DMS114 treated with DMSO at 0.1 percent for 48 hours (cell line): ENCODE results near the gene CDH4.

Source experiments
- DNase-seq: peaks from one replicate; lab custom pipeline; 2025; ENCODE audit not compliant: unreplicated experiment; lab: John Stamatoyannopoulos, UW

CDH4 gene

DNA sequence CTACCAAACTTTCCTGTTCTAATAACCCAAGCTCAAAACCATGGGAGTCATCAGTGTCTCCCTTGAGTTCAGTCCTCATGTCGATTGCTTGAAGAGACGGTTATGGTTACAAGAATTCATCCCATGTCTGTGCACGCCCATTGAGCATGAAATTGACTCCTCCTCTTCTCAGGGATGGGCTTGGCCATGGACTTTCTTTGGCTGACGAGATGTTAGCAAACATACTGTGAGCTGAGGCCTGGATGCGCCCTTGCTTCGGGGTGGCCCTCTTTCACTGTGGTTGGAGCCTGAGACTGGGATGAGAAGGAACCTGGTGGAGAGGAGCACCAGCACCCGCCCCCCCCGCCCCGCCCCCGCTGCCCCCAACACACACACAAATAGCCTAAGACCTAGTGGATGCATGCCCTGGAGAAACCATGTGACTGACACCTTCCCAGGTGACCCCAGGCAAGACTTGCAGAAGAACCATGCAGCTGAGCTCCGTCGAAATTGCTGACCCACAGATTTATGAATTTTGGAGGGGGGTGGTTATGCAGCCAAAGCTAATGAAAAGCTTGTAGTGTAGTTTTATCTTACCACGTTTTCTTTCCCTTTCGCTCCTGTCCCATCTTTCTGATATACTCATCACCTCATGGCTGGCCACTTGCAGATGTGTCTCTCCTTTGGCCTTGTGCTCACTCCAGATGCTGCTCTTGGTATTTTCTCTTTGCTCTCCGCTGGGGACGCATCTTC lies 231.4 kb downstream of the CDH4 start:
- DNase-seq, result no peak

DNA sequence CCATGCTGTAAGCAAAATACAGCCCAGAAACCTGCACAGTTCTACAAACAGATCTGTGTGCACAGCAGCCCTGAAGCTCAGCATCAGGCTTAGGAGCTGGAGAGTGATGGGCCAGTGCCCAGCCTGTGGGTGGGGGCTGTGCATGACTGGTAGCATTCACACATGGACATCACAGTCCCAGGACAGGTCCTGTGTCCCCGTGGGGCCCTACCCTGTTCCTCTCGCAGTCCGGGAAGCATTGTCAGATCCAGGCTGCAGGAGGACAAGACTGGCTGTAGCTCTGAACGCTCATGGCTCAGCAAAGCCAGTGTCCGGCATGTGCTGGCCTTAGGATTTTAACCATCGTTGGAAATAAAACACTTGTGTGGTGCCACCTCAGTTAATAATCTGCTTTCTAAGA lies 234.1 kb downstream of the CDH4 start:
- no peak for DNase-seq

DNA sequence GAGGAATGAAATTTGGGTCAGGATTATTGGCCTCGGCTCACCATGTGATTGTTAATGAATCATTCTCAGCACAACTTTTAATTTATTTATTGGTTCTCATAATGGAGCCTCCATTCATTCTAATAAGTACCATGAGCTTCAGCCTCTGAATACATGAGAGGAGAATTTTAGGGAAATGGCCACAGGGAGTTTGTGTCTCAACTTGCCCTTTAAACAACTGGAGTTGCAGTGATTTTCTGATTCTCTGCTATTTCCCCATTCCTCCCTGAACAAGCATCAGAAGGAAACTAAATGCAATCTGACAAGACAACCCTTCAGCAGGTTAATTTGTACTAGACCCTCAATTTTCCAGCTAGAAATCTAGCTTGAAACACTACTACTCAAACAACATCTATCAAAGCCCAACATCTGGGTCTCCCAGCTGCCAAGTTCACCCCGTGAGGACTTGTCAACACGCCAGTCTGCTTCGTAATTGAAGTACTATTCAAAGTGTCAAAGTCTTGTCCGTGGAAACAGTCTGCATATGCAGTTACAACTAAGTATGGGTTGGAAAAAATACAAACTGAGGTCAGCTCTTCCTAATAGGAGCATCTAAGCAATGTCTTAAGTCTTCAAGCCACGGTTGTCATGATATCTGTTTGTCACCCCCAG lies 235.4 kb downstream of the CDH4 start:
- no peak for DNase-seq

DNA sequence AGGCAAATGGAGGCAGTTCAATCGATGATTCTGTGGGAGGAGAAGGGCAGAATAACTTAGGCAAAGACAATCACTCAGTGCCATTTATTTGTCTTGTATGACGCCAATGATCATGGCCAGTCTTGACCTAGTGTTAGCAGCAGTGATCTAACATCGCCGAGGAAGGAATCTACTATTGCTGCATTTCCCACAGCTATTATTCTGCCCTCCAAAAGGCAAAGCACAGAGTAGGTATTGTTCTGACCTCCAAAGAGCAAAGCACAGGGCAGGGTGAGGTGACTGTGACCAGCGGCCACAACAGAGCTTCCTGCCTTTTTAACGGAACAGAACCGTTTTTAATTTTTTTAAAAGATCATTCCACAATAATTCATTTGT lies 235.9 kb downstream of the CDH4 start:
- DNase-seq, result no peak

DNA sequence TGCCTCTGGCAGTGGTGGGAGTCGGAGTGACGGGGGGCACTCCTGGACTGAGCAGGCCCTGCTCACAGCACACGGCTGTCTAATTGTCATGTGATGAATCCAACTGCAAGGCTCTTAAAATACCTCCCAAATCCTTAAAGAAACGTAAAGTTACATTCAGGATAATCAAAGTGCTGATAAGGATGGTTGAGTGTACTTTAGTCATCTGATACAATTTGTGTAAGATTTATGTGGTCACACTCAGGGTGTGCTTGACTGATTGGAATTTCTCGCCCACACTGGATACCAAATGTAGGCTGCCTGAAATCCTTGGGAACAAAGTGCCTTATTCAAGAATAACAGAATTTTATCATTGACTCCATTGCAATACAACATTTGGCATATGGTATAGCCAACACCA lies 238.7 kb downstream of the CDH4 start:
- DNase-seq, result no peak

DNA sequence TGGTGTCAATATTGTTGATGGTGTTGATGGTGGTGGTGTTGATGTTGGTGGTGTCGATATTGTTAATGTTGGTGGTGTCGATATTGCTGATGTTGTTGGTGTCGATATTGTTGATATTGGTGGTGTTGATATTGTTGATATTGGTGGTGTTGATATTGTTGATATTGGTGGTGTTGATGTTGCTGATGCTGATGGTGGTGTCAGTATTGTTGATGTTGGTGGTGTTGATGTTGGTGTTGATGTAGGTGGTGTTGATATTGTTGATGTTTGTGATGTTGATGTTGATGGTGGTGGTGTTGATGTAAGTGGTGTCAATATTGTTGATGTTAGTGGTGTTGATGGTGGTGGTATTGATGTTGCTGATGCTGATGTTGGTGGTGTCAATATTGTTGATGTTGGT lies 240.0 kb downstream of the CDH4 start:
- no peak for DNase-seq

DNA sequence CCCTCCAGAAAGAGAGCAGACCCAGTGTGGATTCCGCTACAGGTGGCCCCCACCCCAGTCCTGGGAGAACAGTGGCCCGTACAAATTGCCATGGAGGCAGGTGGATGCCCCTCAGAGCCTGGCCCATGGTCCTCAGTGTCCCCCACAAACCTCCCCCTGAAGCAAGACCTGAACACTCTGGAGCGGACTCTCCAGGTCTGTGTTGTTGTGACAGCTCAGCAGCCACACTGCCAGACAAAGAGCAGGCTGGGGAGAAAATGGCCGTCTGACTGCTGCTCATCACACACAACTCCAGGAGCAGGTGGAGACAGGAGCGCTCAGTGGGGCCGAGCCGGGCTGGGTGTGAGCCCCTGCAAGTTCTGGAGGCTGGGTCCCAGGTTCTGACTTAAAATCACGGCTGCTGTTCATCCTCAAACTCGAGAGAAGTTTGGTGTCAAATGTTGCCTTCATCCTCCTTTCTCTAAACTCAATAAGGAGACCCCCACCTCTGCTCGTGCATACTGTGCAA lies 241.8 kb downstream of the CDH4 start:
- DNase-seq, result no peak

DNA sequence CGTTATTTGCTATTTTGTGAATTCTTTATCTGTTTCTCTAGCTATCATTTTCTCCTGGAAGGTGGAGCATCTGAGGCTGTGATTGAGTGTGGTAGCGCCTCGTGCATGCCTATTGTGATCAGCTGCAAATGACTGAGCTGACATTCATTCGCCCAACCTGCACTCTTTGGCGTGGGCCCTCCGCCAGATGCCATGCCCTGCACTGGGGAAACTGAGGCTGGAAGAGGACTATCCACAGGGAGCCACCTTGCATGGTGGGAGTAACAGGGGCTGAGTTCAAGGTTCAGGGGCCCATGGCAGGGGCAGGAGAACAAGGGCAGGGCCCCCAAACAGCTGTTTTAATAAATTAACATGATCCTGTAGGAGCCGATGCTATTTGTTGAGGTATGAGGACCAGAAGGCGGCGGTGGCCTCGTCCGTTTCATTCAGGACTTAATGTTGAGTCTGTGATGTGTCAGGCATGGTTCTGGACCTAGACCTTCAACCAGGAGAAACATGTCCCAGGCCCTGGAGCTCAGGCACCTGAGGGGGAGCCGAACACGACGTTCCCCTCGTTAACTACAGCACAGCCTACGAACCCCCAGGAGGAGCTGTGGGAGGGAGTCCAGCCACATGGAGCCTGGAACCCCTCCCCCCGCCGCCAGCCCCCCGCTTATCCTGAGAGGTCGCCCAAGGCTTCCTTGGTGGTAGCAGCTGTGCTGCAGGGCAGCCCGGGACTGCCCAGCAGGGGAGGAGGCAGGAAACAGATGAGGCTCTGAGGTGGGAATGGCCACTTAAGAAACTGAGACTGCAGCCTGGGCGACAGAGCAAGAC lies 242.9 kb downstream of the CDH4 start:
- no peak for DNase-seq

DNA sequence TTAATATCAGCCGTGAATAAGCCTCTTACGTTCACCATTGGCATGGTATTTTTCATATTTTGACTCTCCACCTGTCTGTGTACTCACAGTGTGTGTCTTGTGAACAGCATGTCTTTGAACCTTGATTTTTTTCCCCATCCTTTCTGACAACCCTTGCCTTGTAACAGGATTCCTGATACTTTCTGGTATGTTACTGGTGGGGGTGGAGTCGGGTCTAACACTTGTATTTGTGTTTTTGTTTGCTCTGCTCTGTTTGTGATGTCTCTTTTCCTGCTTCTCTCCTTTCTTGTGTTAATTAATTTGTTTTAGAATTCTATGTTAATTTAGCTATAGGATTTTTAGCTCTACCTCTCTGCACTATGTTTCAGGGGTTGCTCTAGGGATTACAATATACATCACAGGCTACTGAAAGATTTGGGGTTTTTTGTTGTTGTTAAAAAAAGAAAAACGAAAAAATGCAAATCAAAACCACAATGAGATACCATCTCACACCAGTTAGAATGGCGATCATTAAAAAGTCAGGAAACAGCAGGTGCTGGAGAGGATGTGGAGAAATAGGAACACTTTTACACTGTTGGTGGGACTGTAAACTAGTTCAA lies 245.1 kb downstream of the CDH4 start:
- no peak for DNase-seq

DNA sequence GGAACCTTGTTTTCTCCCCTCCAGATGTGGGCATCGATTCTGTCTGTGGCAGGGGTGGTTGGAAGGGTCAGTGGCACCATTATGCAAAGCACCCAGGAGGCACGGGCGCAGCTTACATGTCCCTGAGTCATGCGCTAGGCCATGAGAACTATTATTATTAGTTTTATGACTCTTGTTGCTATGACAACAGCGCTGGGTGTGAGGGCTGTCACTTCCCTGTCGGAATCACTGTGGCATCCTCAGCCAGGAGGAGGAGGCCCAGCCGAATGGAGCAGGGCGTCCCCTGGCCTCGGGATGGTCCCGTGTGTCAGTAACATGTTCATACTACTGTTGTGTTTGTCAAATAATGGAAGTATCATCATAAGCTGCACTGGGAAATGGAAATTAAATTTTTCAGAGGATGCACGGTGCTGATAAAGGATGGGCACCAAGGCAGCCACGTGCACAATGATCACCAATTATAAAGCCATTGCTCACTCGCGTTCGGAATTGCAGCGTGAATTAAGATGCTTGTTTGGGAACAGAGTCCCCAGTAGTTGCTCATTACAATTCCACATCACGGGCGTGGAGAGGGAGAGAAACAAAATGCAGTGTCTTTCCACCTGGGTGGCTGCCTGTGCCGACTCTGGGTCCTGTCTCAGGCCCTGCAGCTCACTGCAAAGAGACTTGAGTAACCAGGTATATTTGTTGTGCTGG lies 247.9 kb downstream of the CDH4 start:
- DNase-seq, result no peak

DNA sequence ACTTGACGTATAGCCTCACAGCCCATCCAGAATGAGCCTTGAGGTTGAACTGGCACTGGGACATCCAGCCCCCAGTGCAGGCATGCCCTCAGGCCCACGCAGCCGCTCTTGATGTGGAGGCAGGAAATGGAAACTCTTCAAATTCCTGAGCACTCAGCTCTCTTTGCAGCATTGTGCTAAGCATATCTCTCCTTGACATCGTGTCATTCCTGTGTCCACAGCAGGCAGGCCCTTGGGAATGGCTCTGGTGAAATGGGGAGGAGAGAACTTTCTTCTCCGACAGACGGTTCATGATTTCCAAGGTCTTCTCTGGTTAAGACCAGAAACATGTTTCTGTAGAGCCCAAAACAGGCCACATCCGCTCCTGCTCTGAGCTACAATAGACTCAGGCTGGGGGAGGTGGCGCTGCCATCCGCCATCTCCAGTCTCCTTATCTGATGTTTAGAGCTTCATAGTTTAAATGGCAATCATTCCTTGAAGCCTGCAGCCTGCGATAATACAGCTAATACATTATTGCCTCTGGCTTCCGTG lies 248.8 kb downstream of the CDH4 start:
- DNase-seq, result no peak

DNA sequence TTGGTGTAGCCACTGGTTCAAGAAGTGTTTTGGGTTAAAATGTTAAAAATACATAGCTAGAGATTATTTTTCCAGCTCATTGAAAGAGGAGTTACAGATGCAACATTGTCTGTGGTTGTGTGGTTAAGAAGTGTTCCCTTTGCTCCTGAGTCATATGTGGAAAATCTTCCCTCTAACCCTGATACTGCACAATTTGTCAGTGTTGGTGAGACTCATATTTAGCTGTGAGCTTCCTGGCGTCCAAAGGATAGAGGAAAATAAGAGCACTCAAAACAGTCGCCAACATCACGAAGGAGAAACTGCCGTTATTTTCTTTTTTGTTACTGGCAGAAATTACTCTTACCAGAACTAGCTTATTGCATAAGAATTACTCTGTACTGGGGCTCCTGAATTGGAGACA lies 250.4 kb downstream of the CDH4 start:
- DNase-seq, result no peak

DNA sequence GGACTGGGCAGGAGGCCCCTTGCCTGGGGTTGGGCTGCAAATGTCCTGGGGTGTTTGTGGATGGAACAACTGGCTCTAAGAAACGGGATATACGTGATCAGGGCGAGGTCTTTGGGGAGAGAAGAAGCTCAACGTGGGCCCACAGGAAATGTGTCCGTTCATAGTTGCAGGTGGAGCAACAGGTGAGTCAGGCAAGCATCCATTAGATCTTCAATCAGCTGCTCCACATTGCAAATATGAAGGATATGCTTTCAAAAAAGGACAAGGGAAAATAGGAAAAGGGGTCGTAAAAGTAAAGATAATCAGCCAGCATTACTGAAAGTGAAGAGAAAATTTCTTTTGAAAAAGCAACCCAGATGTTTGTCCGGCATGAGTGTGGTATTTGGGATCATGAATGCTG lies 251.0 kb downstream of the CDH4 start:
- DNase-seq, result no peak

DNA sequence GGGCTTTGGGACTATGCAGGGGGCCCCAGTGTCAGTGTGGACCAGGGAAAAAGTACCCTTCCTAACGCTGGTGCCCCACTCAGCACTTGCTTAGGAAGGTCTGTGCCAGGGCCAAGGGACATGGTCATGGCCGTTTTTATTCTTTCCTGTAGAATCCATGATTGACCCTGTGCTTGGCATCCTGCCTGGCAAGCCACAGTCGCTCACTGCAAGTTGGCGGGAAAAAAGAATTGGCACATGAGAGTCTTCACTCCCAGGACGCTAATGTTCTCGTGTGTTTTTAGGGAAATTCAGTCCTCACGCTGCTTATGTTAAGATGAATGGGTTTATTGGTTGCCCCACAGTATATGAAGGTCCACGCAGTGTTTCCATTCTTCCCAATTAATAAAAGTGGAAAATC lies 253.4 kb downstream of the CDH4 start:
- DNase-seq, result no peak

DNA sequence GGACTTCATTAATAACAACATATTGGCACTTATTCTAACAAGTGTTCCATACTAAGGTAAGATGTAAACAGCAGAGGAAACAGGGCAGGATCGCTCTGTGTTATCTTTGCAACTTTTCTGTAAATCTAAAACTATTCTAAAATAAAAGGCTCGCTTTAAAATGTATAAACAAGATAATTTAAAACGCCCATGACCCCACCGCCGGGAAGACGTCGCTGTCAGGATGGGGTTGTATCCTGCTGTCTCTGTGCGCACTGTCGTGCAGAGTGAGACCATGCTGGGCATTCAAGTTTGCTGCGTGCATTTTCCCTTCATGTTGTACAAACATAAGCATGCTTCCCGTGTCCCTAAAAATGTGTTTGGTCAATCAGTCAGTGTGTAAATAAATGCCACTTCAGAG lies 255.7 kb downstream of the CDH4 start:
- no peak for DNase-seq

DNA sequence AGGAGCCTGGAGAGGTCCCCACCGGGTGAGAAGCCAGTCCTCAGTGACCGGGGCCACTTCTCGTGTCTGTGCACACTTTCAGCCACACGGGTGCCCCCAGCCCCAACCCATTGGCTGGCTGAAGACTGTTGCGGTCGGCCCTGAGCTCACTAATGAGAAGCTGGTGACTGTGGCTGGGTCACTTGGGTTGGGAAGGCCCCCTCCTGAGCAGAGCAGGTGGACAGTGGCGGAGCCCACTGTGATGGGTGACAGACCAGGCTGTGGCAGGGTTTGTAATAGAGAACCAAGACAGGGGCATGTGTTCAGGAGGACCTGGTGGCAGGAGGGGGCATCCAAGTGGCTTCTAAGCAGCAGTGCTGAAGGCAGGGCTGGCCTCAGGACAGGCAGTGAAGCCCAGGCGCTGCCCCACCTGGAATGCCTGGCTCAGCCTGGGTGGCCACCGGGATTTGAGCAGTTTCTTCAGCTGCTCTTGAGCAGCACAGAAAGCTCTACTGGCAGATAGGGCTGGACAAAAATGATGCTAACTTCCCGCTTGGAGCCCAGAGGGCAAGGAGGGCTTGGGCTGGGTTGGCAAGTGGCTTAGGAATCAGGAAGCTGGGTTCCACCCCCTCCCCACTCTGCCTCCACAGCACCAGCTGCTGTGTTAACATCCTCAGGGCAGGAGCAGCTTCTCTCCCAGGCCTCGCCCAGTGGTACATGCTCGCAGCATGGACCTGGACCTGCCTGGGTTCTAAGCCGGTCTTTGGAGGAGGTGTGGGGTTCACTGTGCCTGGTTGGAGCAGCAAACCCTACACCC lies 256.4 kb downstream of the CDH4 start:
- DNase-seq, result no peak

DNA sequence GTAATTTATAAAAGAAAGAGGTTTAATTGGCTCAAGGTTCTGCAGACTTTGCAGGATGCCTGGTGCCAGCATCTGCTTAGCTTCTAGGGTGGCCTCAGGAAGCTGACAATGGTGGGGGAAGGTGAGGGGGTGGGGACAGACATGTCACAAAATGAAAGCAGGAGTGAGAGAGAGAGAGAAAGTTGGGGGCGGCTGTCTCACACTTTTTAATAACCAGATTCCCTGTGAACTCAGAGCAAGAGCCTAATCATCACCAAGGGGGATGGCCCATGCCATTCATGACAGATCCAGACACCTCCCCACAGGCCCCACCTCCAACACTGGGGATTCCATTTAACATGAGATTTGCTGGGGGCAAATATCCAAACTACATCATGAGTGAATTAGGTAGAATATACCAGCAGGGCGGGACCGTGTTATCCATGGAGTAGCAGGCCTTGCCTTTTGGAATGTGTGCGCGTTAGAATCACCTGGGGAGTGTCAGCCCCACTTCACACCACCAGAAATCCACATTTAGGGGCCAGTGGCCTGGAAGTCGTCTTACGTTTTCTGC lies 258.8 kb downstream of the CDH4 start:
- no peak for DNase-seq

DNA sequence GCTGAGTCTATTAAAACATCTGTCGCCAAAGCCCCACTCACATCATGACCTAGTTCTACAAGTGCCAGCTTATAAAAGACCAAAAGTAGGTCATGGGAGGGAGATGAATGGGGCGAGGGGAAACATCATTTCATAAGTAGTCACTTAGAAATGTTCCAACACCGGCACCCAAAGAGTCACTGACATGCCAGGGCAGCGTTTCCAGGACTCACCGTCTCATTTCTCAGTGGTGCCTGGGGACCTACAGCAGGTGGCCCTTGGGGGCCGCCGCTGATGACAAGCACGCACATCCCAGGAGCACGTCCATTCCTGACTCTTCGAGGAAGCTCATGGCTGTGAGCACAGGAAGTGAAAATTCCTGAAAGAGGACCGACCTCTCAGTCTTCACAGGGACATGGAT lies 260.4 kb downstream of the CDH4 start:
- DNase-seq, result no peak

DNA sequence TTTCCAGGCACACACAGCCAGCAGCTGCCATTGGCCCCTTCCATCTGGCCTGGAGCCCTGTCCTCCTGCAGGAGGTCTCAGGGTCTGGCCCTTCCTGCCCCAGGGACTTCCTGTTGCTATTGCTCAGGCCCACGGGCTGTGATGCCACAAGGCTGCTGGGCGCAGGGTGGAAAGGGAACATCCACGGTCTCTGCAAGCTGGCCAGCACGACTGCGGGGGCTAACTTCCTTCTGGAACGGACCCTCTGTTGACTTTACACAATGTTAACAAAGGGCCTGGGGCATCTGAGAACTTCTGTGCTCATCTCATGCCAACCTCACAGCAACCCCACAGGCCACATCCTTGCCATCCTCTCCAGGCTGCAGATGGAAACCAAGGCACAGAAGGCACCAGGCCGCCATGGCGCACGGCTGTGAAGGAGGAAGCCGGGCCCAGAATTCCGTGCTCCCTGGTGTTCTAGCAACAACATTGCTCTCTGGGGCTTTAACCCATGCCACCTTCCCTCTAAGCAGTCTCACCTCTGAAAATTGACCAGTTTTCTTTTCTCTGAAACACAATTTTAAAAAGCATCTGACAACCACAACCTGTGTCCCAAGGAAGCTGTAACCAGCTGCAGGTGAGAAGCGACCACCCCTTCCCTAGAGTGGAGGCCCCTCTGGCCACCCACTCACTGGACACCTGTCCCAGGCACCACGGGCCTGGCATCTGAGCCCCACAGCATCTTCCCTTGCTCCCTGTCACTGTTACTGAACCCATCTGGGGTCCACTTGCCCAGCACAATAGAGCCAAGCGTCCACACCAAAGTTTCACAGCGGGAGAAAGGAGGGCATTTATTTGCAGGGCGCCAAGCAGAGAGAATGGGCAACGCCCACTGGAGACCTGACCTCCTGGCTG lies 261.3 kb downstream of the CDH4 start:
- DNase-seq, result no peak
